Measurements from ENCODE around the gene CHAC1. TPM values are rescaled to one million over a fixed set of nuclear protein-coding genes. Genes with fewer than 3 reads are reported as not detected.

Gene CHAC1
- total RNA-seq, 2 donors from 2014 or later: 4.0 to 20.9 TPM

DNA sequence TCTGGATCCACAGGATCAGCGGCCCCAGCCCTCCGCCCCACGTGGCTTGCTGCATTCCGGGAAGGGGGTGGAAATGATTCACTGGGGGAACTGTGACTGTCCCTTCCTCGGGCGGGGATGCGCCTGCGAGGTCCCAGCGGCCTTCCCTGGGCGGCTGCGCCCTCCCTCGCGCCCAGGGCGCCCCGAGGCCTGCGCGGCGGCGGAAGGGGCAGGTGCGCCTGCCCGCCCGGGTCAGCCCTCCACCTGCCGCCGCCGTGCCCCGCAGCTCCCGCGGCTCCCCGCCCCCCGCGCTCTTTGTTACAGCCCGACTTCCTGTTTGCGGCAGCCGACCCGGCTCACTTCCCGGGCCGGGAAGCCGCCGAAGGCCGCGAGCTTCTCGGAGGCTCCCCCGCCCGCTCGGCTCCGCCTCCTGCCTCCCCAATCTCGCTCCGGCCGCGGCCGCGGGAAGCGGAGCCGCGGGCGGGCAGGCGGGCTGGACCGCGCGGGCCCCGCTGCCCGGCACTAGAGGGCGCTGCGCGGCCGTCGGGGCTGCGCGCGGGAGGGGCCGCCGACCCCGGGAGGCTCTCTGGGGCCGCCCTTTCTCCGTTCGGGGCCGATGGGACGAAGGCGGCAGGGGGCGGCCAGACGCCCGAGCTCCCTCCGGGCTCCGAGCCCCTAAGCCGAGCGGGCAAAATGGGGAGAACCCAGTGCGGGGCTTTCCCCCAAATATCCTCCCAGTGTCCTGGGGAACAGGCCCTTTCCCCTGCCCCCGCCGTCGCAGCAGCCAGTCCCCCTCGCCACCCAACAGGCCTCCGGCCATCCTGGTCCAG is 11.5 kb upstream of the CHAC1 start:
- no peaks in the 10 kb centered on the region for H3K36me3 ChIP-seq
- no peaks in the 10 kb centered on the region for H3K4me1 ChIP-seq
- peak overlapping the region; percentile 77 for H3K27ac ChIP-seq
- no peaks in the 10 kb centered on the region for H3K9me3 ChIP-seq
- DNase-seq: peak; percentile 81
- intact Hi-C loops (cut with DNase I): loop anchor here (5.0 kb wide), 2 partner anchors 34 to 71 kb away; no protein-coding TSS in a partner anchor
- H3K27me3 ChIP-seq: no peaks in the 10 kb centered on the region
- TF ChIP-seq, protein P1, sequence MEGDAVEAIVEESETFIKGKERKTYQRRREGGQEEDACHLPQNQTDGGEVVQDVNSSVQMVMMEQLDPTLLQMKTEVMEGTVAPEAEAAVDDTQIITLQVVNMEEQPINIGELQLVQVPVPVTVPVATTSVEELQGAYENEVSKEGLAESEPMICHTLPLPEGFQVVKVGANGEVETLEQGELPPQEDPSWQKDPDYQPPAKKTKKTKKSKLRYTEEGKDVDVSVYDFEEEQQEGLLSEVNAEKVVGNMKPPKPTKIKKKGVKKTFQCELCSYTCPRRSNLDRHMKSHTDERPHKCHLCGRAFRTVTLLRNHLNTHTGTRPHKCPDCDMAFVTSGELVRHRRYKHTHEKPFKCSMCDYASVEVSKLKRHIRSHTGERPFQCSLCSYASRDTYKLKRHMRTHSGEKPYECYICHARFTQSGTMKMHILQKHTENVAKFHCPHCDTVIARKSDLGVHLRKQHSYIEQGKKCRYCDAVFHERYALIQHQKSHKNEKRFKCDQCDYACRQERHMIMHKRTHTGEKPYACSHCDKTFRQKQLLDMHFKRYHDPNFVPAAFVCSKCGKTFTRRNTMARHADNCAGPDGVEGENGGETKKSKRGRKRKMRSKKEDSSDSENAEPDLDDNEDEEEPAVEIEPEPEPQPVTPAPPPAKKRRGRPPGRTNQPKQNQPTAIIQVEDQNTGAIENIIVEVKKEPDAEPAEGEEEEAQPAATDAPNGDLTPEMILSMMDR (IDR thresholded peaks at IDR 0.05): no peak
- peak overlapping the region; percentile 85 to 87 for H3K9ac ChIP-seq (ENCODE audit: low read depth in 2 of 2, low read length in 2 of 2)
- peak overlapping the region; percentile 53 for H3K4me3 ChIP-seq

DNA sequence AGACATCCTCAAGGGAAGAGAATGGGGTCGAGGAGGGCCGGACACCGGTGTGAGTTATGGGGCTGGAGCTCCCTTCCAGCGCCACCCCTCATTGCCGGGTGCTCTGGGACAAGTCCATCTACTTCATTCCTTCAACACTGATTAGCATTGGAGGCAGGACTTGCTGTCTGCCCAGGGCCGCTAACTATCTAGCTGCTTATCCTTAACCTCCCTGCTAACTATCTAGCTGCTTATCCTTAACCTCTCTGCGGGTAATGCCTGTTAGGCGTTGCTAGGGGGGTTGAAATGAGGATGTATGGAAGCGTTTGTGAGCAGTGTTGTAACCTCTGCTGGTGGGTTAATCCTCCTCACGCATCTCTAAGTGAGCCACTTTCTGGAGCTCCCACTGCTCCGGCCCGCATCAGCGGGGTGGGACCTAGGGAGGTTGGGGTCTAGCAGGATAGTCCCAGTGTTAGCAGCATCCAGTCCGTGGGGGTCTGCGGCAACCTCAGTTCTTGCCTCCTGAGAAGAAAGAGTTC is 10.9 kb upstream of the CHAC1 start:
- intact Hi-C loops (cut with DNase I): loop anchor here (5.0 kb wide), 2 partner anchors 35 to 70 kb away; no protein-coding TSS in a partner anchor
- TF ChIP-seq, protein P1 (IDR thresholded peaks at IDR 0.05): no peak
- peak overlapping the region; percentile 77 for H3K27ac ChIP-seq
- H3K9ac ChIP-seq (ENCODE audit: low read depth in 2 of 2, low read length in 2 of 2): peak overlapping the region; percentile 74 to 87
- H3K27me3 ChIP-seq: no peaks in the 10 kb centered on the region
- no peaks in the 10 kb centered on the region for H3K4me1 ChIP-seq
- peak overlapping the region; percentile 53 for H3K4me3 ChIP-seq
- H3K36me3 ChIP-seq: no peaks in the 10 kb centered on the region
- no peaks in the 10 kb centered on the region for H3K9me3 ChIP-seq
- DNase-seq: no peak

DNA sequence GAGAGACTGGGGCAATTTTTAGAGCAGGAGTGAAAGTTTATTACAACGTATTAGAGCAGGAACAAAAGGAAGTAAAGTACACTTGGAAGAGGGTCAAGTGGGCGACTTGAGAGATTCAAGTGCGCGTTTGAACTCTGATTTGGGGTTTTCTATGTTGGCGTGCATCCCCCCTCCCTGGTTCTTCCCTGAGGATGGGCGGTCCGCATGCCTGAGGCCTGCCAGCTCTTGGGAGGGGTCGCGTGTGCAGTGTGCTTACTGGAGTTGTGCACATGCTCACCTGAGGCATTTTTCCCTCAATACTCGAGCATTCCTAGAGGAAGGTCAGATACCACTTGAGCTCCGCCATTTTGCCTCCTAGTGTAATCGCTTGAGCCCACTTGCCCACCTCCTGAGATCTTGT is 10.4 kb upstream of the CHAC1 start:
- no peak for DNase-seq
- Histone ChIP-seq H3K27me3 (no peaks in the 10 kb centered on the region), H3K4me1 (no peaks in the 10 kb centered on the region), H3K4me3 (no peak overlapping the region), H3K9me3 (no peaks in the 10 kb centered on the region), H3K36me3 (no peaks in the 10 kb centered on the region), H3K27ac (no peak overlapping the region), H3K9ac (ENCODE audit: low read depth in 2 of 2, low read length in 2 of 2) (peak overlapping the region in 1 of 2 donors; percentile 74)
- intact Hi-C loops (cut with DNase I): loop anchor here (5.0 kb wide), 2 partner anchors 36 to 69 kb away; no protein-coding TSS in a partner anchor
- TF ChIP-seq, protein P1 (IDR thresholded peaks at IDR 0.05): no peak

DNA sequence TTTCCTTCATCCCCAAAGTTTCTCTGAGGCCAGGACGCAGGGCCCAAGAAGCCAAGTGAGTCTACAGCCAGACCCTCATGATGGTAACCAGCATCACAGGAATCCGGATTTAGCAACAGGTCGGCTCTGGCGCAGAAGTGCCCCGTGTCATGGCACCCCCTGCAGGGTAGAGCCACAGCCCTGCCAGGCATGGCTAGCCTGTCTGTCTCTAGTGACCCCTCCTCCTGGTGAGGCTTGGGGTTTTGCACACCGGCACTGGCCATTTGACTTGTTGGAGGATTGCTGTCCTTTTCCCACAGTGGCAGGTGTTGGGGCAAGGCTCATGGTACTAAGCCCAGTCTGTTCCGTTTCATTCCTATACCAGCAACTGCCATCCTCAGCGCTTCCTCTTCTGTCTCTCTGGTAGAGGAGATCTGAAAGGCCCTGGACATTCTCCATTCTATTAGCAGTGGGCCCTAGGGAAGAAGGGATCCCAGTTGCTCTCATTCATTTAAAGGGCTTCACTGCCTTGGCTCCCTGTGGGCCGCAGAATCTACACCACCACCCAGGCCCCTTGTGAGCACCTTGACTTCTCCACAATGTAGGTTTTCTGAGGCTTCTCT is 9.4 kb upstream of the CHAC1 start:
- no peaks in the 10 kb centered on the region for H3K27me3 ChIP-seq
- TF ChIP-seq, protein P1 (IDR thresholded peaks at IDR 0.05): no peak
- H3K4me3 ChIP-seq: no peak overlapping the region
- H3K36me3 ChIP-seq: no peaks in the 10 kb centered on the region
- H3K27ac ChIP-seq: no peak overlapping the region
- no peaks in the 10 kb centered on the region for H3K9me3 ChIP-seq
- no peak overlapping the region for H3K9ac ChIP-seq (ENCODE audit: low read depth in 2 of 2, low read length in 2 of 2)
- intact Hi-C loops (cut with DNase I): loop anchor here (5.0 kb wide), 2 partner anchors 37 to 68 kb away; no protein-coding TSS in a partner anchor
- H3K4me1 ChIP-seq: no peaks in the 10 kb centered on the region
- no peak for DNase-seq

DNA sequence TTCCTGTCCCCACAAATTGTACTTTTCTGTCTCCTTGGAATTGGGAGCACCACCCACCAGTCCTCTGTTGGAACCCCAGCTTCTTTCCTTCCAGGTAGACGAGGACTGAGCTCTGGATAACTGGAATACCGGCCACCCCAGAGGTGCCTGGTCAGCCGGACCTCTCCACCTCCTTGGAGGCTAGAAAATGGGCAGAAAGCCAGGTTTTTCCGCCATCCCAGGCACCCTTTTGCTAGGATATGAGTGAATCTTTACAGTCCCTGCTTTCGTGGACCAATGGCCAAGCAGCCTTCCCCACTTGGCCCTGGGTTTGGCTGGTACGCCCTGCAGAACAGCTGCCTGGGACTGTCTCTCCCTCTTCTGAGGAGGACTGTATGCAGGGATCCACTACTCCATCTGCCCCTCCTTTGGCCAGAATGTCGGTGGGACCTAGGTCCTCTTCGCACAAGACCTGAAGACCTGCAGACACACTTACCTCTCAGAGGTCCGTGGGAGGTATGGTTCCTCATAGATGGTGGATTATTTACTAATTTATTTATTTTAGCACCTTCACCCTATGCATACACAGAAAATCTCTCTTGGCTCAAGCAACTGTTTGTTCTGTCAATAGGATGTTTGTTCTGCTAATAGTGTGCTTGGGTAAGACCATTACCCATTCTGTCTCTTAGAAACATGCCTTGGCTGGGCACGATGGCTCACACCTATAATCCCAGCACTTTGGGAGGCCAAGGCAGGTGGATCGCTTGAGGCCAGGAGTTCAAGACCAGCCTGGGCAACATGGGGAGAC is 8.6 kb upstream of the CHAC1 start:
- Histone ChIP-seq H3K4me1 (no peaks in the 10 kb centered on the region), H3K36me3 (no peaks in the 10 kb centered on the region), H3K9ac (ENCODE audit: low read depth in 2 of 2, low read length in 2 of 2) (no peak overlapping the region), H3K9me3 (no peaks in the 10 kb centered on the region), H3K27ac (no peak overlapping the region), H3K27me3 (no peaks in the 10 kb centered on the region), H3K4me3 (no peak overlapping the region)
- TF ChIP-seq, protein P1 (IDR thresholded peaks at IDR 0.05): no peak
- DNase-seq: no peak
- intact Hi-C loops (cut with DNase I): loop anchor here (5.0 kb wide), 2 partner anchors 37 to 68 kb away; no protein-coding TSS in a partner anchor
